Endothelial cell of umbilical vein (primary cell): ENCODE measurements around the gene SURF1. TPM values are rescaled to one million over a fixed set of nuclear protein-coding genes. Genes with fewer than 3 reads are reported as not detected.
"Not testable (repeated sequence)": the region's sequence is repeated elsewhere in the genome, so short reads cannot be mapped to it uniquely, and the experiment has no call there.

Experiments
- BruUV-seq: library from RNA; stranded (reverse); fragments of 400-500 nt; replicated peaks from 2 replicates; lab custom pipeline; 2021; lab: Mats Ljungman, UMichigan
- CTCF ChIA-PET: fragments of 300-600, 350-600 bp; sonication (Branson Sonifier 250); formaldehyde crosslinking; loops from one replicate; lab custom pipeline; 2021; ENCODE audit warnings: antibody characterized with exemption, inconsistent platforms; lab: Charles Lee
- POLR2A ChIA-PET: fragments of 300-600, 350-600 bp; sonication (Branson Sonifier 250); formaldehyde crosslinking; loops from one replicate; lab custom pipeline; 2021; ENCODE audit warnings: antibody characterized with exemption, inconsistent platforms; lab: Charles Lee
- DNase-seq: peaks from one replicate; pipeline ENCODE4 v3.0.0-alpha.2; 2011; ENCODE audit warnings: low read depth, low spot score
- FAIRE-seq: peaks from 2 replicates; lab custom pipeline; 2011; peaks lifted over from hg19 to GRCh38; lab: Jason Lieb, UNC
- H2AFZ ChIP-seq: 2 replicates; pipeline ENCODE4 v1.6.0; 2012; ENCODE audit warnings: low read depth, low read length, control low read depth, inconsistent platforms
- H3K27ac ChIP-seq: 2 replicates; pipeline ENCODE4 v1.5.1; 2011; ENCODE audit warnings: low read depth, mild to moderate bottlenecking, control low read depth, low read length, moderate library complexity; ENCODE audit not compliant: insufficient read depth
- H3K27me3 ChIP-seq, 2 experiments: 2 replicates each; pipeline versions ENCODE4 v1.6.0 to v1.6.1; 2011; ENCODE audit warnings: low read length in 2 of 2, mixed read lengths in 1 of 2; ENCODE audit not compliant: control insufficient read depth in 2 of 2, insufficient read depth in 2 of 2
- H3K36me3 ChIP-seq, 2 experiments: 2 replicates in 1 of 2; 3 replicates in 1 of 2; pipeline ENCODE4 v1.5.1; 2011; ENCODE audit warnings: low read length in 2 of 2, mild to moderate bottlenecking in 1 of 2, moderate library complexity in 1 of 2; ENCODE audit not compliant: control insufficient read depth in 2 of 2, insufficient read depth in 2 of 2; ENCODE audit errors: extremely low read depth in 1 of 2
- H3K4me1 ChIP-seq: 3 replicates; pipeline ENCODE4 v1.5.1; 2011; ENCODE audit warnings: mild to moderate bottlenecking, low read length; ENCODE audit not compliant: control insufficient read depth, insufficient read depth; ENCODE audit errors: extremely low read depth
- H3K4me2 ChIP-seq: 2 replicates; pipeline ENCODE4 v1.6.1; 2011; ENCODE audit warnings: low read length, control low read depth, mixed read lengths; ENCODE audit not compliant: insufficient read depth
- H3K4me3 ChIP-seq, 3 experiments: fragments of 200-600 bp in 1 of 3; sonication (generic), shearing (Covaris generic) in 1 of 3; replicated peaks in 1 of 3; 2 replicates each; pipeline ENCODE4 v1.5.1; 2011 to 2016; ENCODE audit warnings: control low read depth in 3 of 3, low read length in 3 of 3, mild to moderate bottlenecking in 2 of 3, inconsistent platforms in 1 of 3, low read depth in 1 of 3, moderate library complexity in 1 of 3; ENCODE audit not compliant: insufficient read depth in 1 of 3
- H3K79me2 ChIP-seq: 2 replicates; pipeline ENCODE4 v1.6.0; 2012; ENCODE audit warnings: low read length, inconsistent platforms; ENCODE audit not compliant: control insufficient read depth, insufficient read depth
- H3K9ac ChIP-seq: replicated peaks from 2 replicates; pipeline ENCODE3; 2011; ENCODE audit warnings: low read length, control low read depth; ENCODE audit not compliant: insufficient read depth; ENCODE audit errors: extremely low read depth
- H3K9me1 ChIP-seq: replicated peaks from 3 replicates; pipeline ENCODE4 v1.6.0; 2011; ENCODE audit warnings: mild to moderate bottlenecking, low read length; ENCODE audit not compliant: control insufficient read depth, insufficient read depth; ENCODE audit errors: extremely low read depth
- H3K9me3 ChIP-seq: replicated peaks from 2 replicates; pipeline ENCODE4 v1.5.1; 2012; ENCODE audit warnings: low read length, inconsistent platforms; ENCODE audit not compliant: control insufficient read depth, insufficient read depth
- H4K20me1 ChIP-seq: replicated peaks from 2 replicates; pipeline ENCODE3; 2011; ENCODE audit warnings: mild to moderate bottlenecking, low read length; ENCODE audit not compliant: control insufficient read depth, insufficient read depth; ENCODE audit errors: extremely low read depth
- CTCF ChIP-seq, 2 donors: IDR thresholded peaks; 1 replicate in 1 of 2; 2 replicates in 1 of 2; pipeline ENCODE4 v1.5.1; 2011; ENCODE audit warnings: low read length in 2 of 2, mild to moderate bottlenecking in 2 of 2, moderate library complexity in 2 of 2, control low read depth in 1 of 2, inconsistent platforms in 1 of 2, low read depth in 1 of 2; ENCODE audit not compliant: insufficient read depth in 1 of 2; ENCODE audit errors: extremely low read depth in 1 of 2
- EZH2 ChIP-seq: IDR thresholded peaks from 2 replicates; pipeline ENCODE4 v1.6.1; 2012; ENCODE audit warnings: borderline replicate concordance, low read depth, mild to moderate bottlenecking, moderate library complexity, low read length, inconsistent platforms; ENCODE audit not compliant: severe bottlenecking
- FOS ChIP-seq: IDR thresholded peaks from 2 replicates; pipeline ENCODE4 v1.6.1; 2011; ENCODE audit warnings: mild to moderate bottlenecking, low read length, moderate library complexity, borderline replicate concordance; ENCODE audit not compliant: insufficient read depth
- POLR2A ChIP-seq: IDR thresholded peaks from 2 replicates; pipeline ENCODE4 v1.6.1; 2012; ENCODE audit warnings: low read depth, mild to moderate bottlenecking, control low read depth, low read length
- POLR2AphosphoS5 ChIP-seq: IDR thresholded peaks from 2 replicates; pipeline ENCODE4 v1.6.1; 2012; ENCODE audit warnings: low read depth, mild to moderate bottlenecking, control low read depth, low read length, moderate library complexity; ENCODE audit not compliant: insufficient read depth
- dilution Hi-C: fragments of 300-500 bp; cut with MboI; formaldehyde crosslinking; loops from one replicate; pipeline ENCODE4 v1.15.0; 2019; ENCODE audit warnings: low sequenced_read_pairs; ENCODE audit not compliant: extremely low pct_ligation_motif_present
- intact Hi-C: fragments of 100-400 bp; cut with micrococcal nuclease; formaldehyde crosslinking; loops from one replicate; pipeline ENCODE4 v1.10.0; 2022
- polyA plus RNA-seq, 4 experiments: library from polyadenylated mRNA; depleted of rRNA in 3 of 4; stranded (reverse) in 3 of 4; unstranded in 1 of 4; fragments of >200 nt; gene quantifications; 2 replicates each; pipeline versions ENCODE4 v1.2.1 to v1.2.3, GENCODE V29; 2011 to 2012; ENCODE audit warnings: missing spikeins in 1 of 4
- total RNA-seq: library from RNA; stranded (reverse); gene quantifications from 2 replicates; pipeline ENCODE4 v1.2.3, GENCODE V29; 2021

Gene SURF1
- total and polyA plus RNA-seq, 2 donors (not counting 3 experiments of a cell fraction or from before 2014, with no cell fraction given): 22.8 to 27.1 TPM

DNA sequence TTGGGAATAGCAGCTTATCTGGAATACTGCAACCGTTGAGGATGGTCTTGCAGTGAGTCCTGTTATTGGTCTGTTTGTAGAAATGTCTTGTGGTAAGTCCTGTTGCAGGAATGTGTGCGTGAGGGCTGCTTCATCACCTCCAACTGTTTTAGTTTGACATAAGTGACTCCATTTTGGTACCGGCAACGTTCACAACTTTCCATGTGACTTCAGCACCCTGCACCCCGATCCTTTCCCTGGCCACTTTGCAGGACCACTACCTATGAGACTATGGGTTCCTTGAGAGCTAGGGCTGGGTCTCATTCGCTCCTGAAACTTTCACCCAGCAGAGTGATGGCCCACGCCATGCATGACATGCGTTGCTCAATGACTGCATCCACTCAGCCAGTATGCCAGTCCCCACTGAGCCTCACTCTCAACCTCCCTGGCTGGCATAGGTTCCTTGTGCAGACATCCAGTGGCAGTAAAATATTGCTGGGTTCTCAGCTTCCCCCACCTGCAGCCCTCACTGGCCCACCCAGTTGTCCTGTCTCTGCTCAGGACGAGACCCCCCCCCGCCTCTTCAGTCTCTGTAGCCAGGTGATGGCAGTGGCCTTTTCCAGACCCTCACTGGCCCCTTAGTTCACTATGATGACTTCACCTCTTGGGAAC, 28.3 kb downstream of the SURF1 start:
- no TSS peak for BruUV-seq
- no peaks in the 10 kb centered on the region for H3K27me3 ChIP-seq
- dilution Hi-C loops: no loop called here
- H3K27ac ChIP-seq: no peak overlapping the region
- peaks cover under 1% of the 10 kb centered on the region for H3K79me2 ChIP-seq
- FAIRE-seq: no peak
- H3K9me3 ChIP-seq: no peaks in the 10 kb centered on the region
- no peak overlapping the region for H3K9ac ChIP-seq
- H3K4me3 ChIP-seq: no peak overlapping the region
- peaks cover 10 to 22% of the 10 kb centered on the region in 2 experiments for H3K36me3 ChIP-seq
- H4K20me1 ChIP-seq: no peaks in the 10 kb centered on the region
- H3K4me2 ChIP-seq: no peak overlapping the region
- ChIA-PET POLR2A (no interaction called here), CTCF (interaction anchor here (5.6 kb wide), 1 partner anchor 141 kb away, joined by 128 read pairs; no protein-coding TSS in a partner anchor)
- H2AFZ ChIP-seq: no peak overlapping the region
- no peaks in the 10 kb centered on the region for H3K9me1 ChIP-seq
- DNase-seq: no peak
- intact Hi-C loops: loop anchor here (2.0 kb wide), 1 partner anchor 89 kb away; no protein-coding TSS in a partner anchor
- no peaks in the 10 kb centered on the region for H3K4me1 ChIP-seq
- TF ChIP-seq FOS: no peak
- no peak for TF ChIP-seq POLR2A
- peak; percentile 22 for TF ChIP-seq POLR2AphosphoS5
- TF ChIP-seq EZH2: no peak
- no peak for TF ChIP-seq CTCF (IDR thresholded peaks at IDR 0.05; ENCODE audit: extremely low read depth in 1 of 2, insufficient read depth in 1 of 2, low read depth in 1 of 2, low read length in 2 of 2)

DNA sequence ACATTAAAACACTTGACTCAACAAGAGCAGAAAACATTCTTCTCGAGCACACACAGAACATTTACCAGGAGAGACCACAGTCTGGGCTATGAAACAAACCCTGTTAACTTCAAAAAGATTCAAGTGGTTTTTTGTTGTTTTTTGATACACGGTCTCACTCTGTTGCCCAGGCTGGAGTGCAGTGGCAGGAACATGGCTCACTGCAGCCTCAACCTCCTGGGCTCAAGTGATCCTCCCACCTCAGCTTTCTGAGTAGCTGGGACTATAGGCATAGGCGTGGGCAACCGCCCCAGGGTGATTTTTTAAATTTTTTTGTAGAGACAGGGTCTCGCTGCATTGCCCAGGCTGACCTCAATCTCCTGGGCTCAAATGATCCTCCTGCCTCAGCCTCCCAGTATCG, 29.3 kb downstream of the SURF1 start:
- H3K9me3 ChIP-seq, H3K27me3 ChIP-seq, H3K9me1 ChIP-seq, H4K20me1 ChIP-seq, H3K79me2 ChIP-seq, H2AFZ ChIP-seq, FAIRE-seq, H3K4me2 ChIP-seq, H3K27ac ChIP-seq, H3K4me1 ChIP-seq, DNase-seq, H3K4me3 ChIP-seq, H3K9ac ChIP-seq, dilution Hi-C loops, BruUV-seq, POLR2A ChIA-PET, intact Hi-C loops: not testable (repeated sequence)
- H3K36me3 ChIP-seq: peaks cover 7 to 13% of the 10 kb centered on the region in 2 experiments
- CTCF ChIA-PET: interaction anchor here (5.6 kb wide), 1 partner anchor 140 kb away, joined by 128 read pairs; no protein-coding TSS in a partner anchor
